Stimulated activated CD8-positive, alpha-beta memory T cell treated with anti-CD3 and anti-CD28 coated beads, Interleukin-15, amount 100 ng/mL, for 24 hours (primary cell): Measurements from ENCODE around the gene RINL.
A peak's percentile ranks its signal among the peaks of the same experiment; 100 is the strongest.

Experiments
- DNase-seq: peaks from one replicate; pipeline ENCODE4 v3.0.0-alpha.2; 2020; ENCODE audit warnings: low read depth

Gene RINL

GRCh38 chr19:38849147-38849859 lies 28.8 kb downstream of the RINL start:
- DNase-seq: peak; percentile 99

- DNase-seq: no peak
These were observed 29.6 kb downstream of the RINL start for GRCh38 chr19:38848299-38849146.

DNA sequence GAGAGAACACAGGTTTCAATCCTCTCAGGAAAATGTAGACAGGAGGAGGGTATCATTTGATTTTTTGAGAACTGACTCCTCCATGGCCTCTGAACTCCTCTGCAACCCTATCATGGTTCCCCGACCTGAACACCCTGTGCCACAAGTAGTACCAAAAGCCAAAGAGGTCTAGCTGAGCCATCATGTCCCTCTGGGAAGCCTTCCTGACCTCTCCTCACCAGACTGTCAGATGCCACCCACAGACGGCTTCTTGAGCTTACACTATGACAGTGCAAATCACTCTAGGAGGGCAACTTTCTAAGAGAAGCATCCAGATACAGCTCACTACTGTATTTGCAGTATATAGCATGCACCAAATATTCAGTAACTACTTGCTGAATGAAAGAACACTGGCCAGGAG lies 32.0 kb downstream of the RINL start:
- no peak for DNase-seq

DNA sequence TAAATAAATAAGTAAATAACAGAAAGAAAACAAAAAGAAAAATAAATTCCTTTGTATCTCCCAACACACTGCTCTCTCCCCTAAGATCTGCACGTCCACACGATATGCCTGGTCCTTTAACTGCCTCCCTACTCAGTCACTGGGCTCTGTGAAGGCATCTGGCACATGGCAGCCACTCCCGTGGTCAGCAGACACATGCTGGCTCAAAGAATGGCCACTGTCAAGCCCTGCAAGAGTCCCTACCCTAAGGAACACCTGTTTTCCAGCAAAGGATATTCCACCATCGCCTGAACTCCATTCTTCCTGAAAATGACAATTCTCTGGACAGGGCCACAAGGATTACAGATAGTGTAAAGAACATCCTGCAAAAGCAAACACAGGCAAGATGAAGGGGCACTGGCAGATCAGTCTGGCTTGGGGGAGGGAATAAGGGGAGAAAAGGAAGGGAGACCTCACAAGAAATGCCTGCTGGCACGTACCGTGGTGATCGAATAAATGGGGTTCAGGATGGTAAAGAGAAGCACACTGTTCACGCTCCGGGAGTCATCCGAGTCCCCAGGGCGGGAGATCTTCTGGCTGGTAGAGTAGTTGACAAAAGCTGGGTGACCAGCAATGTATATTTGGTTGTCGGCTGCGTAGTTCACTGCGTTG lies 32.6 kb downstream of the RINL start:
- no peak for DNase-seq

- no peak for DNase-seq
These were observed 33.9 kb downstream of the RINL start for GRCh38 chr19:38844093-38844686.

GRCh38 chr19:38843175-38843758 lies 34.8 kb downstream of the RINL start:
- DNase-seq: no peak

- DNase-seq: no peak
These were observed 35.5 kb downstream of the RINL start for GRCh38 chr19:38842439-38843174.

- no peak for DNase-seq
These were observed 36.2 kb downstream of the RINL start for GRCh38 chr19:38841787-38842438.

DNA sequence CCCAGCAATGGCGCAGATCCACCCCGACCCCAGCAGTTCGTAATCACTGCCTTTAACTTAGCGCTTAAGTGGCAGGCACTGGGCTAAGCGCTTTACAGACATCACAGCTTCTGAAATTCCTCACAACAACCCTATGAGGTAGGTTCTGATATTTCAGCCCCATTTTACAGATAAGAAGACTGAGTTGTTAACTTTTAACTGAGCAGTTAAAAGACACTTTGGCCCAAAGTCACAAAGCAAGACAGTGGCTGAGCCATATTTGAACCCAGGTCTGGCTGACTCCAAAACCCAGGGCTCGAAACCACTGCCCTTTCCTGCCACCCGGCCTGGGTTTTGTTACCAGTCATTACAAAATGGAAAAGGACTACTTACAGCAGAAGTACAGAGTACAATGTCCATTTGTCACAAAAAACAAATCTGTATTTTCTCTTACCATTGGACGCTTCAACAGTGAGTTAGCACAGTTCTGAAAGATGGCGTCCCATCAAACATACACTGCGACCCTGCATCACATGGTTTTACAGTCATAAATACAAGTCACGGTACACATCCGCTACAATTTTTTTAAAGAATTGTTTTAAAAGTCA lies 36.8 kb downstream of the RINL start:
- DNase-seq: no peak

GRCh38 chr19:38840583-38840968 lies 37.5 kb downstream of the RINL start:
- DNase-seq: no peak

DNA sequence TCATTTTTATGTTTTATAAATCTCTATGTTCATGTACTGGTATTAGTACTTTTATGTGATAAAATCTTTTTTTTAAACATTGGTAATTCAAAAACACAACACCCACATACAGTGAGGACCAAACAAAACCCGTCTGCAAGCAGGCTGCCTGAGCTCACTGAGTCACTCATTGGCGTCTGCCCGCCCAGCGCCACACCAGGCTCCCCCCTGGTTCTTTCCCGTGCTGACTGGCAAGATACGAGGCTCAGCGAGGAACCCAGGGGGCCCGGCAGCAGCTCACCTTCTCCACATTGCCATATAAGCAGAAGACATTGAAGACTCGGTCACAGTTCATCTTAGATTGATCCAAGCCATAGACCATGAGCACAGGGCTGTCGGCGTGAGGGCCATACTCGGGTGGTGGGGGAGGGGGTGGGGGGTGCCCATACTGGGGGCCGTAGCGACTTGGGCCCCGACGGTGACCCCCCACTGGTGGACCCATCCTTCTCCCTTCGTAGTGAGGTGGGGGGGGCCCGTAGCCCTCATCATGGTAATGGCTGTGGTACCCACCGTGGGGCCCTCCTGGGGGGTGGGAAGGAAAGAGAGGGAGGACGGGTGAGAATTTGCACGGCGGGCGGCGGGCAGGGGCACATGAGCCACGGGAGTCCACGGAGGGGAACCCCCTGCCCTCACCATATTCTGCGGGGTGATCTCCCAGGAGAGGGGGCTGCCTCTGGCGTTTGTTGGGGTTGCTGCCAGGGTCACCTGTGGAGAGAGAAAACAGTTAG lies 38.1 kb downstream of the RINL start:
- DNase-seq: no peak

DNA sequence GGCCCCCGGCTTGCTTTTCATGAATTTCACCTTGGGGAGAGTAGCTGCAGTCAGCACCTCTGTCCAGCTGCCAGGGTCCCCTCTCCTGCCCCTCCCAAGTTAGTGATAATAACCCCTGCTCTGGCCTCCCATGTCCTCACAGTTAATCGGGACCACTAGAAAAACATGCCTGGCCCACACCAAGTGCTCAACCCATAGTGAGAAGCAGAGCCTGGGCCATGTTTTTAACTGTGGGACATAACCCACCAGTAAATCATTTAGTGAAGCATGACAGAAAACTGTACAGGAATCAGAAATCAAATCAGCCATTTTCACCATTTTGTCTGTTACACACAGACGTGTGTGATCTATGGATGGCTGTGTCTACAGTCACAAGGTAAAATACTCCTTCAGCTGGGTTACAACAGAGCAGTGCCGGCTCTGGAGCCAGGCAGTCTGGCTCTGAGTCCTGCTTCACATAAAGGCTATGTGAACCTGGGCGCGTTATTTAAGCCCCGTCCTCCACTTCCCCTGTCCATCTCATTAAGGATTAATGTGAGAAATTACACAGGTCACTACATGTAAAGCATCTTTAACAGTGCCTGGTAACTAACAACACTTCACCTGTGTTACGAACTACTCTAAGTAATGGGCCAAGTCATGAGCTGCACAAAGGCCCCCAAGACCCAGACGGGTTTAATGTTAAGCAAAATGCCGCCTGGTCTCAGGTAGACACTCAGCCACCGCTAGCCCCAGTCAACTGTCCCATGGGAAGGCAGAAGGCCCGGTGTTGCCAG lies 38.9 kb downstream of the RINL start:
- no peak for DNase-seq

DNA sequence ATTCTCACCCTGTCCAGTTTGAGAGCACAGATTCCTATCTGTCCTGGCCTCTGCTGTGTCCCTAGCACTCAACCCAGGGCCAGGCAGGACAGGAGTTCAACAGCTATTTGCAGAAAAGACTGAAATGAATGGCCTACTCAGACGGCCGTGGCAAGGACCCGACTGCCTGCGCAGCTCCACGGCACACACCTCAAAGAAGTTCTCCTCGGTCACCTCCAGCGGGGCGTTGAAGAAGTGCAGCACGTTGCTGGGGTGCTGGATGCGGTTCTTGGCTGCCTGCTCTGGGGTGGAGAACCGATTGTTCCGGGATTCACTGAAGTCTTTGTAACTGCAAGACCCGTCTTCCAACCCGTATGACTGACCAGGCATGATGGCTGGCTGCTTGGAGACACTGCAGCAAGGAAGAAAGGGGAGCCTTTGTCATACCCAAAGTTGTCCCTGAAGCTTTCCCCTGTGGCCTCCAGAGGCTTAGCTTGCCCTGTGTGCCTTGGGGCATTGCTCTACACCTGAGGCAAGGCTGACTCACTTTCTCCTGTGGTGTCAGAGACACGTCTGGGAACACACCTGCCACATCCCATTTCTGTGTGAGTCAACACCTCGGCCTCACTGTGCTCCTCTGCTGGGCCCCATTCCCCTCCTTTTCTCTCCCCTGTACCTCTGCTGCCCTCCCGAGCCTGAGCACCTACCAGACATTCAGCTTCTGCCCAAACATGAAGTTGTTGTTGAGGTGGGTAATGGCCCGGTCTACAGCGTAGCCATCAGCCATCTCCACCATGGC lies 39.7 kb downstream of the RINL start:
- DNase-seq: no peak

DNA sequence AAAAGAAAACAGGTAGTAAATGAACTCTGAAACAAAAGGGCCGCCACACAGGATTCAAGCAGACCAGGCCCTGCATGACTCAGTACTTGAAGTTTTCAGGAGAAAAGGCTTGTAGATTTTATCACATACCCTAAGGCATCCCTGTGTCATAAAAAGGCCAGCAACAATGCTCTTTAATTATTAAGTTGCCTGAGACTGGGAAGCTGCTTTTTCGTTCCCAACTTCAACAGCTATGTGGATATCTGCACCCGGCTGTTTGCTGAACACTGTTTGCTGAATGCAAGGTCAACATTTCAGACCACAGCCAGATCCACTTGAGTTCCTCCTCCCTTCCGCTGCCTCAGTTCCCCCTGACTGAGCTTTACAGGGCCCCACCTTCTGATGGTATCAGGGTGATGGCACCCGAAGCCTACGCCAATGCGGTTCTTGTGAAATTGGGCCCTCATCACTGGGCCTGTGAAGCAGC lies 40.4 kb downstream of the RINL start:
- no peak for DNase-seq

DNA sequence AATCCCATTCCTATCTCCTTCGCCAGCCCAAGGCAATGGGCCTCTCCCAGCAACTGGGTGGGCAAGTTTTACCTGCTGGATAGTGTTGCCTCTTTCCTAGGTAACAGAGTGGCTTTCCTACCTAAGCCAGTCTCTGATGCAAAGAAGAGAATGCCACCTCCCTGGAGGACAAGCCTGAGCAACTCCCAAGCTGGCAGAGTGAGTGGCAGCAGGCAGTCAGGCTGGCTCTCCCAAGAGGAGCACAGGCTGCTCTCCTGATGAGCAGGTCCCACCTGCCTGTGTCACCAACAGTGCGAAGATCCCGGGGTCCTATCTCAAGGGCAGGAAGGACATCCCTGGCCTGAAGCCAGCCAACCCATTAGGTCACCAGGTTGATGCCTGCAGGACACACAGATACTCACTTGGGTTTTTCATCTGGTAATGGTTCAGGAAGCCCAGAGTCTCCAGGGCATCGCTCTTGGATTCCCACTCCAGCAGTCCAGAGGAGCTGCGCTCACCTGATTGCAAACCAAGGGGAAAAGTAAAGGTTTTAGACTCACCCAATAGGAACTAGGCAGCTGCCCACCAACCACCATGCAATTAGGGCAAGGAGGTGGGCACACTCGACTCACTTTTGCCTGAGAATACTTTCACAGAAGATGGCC lies 41.0 kb downstream of the RINL start:
- no peak for DNase-seq

GRCh38 chr19:38836159-38836982 lies 41.7 kb downstream of the RINL start:
- DNase-seq: no peak

GRCh38 chr19:38834590-38834989 lies 43.5 kb downstream of the RINL start:
- DNase-seq: no peak
